Vagina (tissue), 2 donors: ENCODE data around the gene GLMP. TPM values are rescaled to one million over a fixed set of nuclear protein-coding genes. Genes with fewer than 3 reads are reported as not detected.

ENCODE experiments used
- DNase-seq, 2 donors: peaks; one replicate each; pipeline ENCODE4 v3.0.0-alpha.2; 2017; ENCODE audit errors: extremely low spot score in 2 of 2
- H3K27ac ChIP-seq: fragments of 200-600 bp; sonication (generic); one replicate; pipeline ENCODE4 v1.5.1; 2019
- H3K27me3 ChIP-seq: fragments of 200-600 bp; sonication (generic); one replicate; pipeline ENCODE4 v1.5.1; 2019
- H3K36me3 ChIP-seq, 2 donors: fragments of 200-600 bp; sonication (generic); one replicate each; pipeline ENCODE4 v1.5.1; 2017 to 2019
- H3K4me1 ChIP-seq: fragments of 200-600 bp; sonication (generic); one replicate; pipeline ENCODE4 v1.5.1; 2019
- H3K4me3 ChIP-seq, 2 donors: fragments of 200-600 bp; sonication (generic); 1 replicate in 1 of 2; 2 replicates in 1 of 2; pipeline ENCODE4 v1.5.1; 2016 to 2019
- H3K9me3 ChIP-seq: fragments of 200-600 bp; sonication (generic); one replicate; pipeline ENCODE4 v1.5.1; 2019
- CTCF ChIP-seq, 3 experiments: fragments of 450-650 bp in 2 of 3; fragments of 200-600 bp in 1 of 3; sonication (generic) in 1 of 3; IDR thresholded peaks; one replicate each; pipeline ENCODE4 v1.5.1; 2017 to 2019; ENCODE audit warnings: antibody characterized with exemption in 3 of 3, mild to moderate bottlenecking in 2 of 3, moderate library complexity in 2 of 3
- POLR2A ChIP-seq, 2 donors: fragments of 450-650 bp; IDR thresholded peaks; one replicate each; pipeline ENCODE4 v1.6.1; 2017; ENCODE audit warnings: antibody characterized with exemption in 2 of 2, mild to moderate bottlenecking in 2 of 2, moderate library complexity in 2 of 2
- POLR2AphosphoS5 ChIP-seq, 2 donors: sonication (generic); formaldehyde crosslinking; IDR thresholded peaks; one replicate each; pipeline ENCODE4 v1.9.0; 2017; ENCODE audit warnings: antibody characterized with exemption in 2 of 2, mild to moderate bottlenecking in 2 of 2, low read depth in 1 of 2; ENCODE audit not compliant: insufficient read depth in 1 of 2
- intact Hi-C: fragments of 100-400 bp; cut with DNase I; formaldehyde crosslinking; loops from one replicate; pipeline ENCODE4 v1.15.1; 2023
- total RNA-seq: library from RNA; depleted of rRNA; stranded (reverse); fragments of >200 nt; gene quantifications from one replicate; pipeline ENCODE4 v1.2.3, GENCODE V29; 2016

Gene GLMP
- total RNA-seq, 1 donor from 2014 or later: 36.1 TPM

- Histone ChIP-seq H3K4me1 (no peaks in the 10 kb centered on the region), H3K9me3 (no peaks in the 10 kb centered on the region), H3K27me3 (no peaks in the 10 kb centered on the region), H3K36me3 (peaks cover 0 to 90% of the 10 kb centered on the region in 2 donors), H3K27ac (no peak overlapping the region), H3K4me3 (no peak overlapping the region)
- intact Hi-C loops: no loop called here
- TF ChIP-seq CTCF (IDR thresholded peaks at IDR 0.05): no peak
- TF ChIP-seq POLR2A (IDR thresholded peaks at IDR 0.05): no peak
- no peak for TF ChIP-seq POLR2AphosphoS5 (IDR thresholded peaks at IDR 0.05; ENCODE audit: insufficient read depth in 1 of 2, low read depth in 1 of 2)
- DNase-seq: no peak
These were observed 37.8 kb downstream of the GLMP start for GRCh38 chr1:156257711-156258110.

GRCh38 chr1:156253634-156254033 lies 41.8 kb downstream of the GLMP start:
- no peaks in the 10 kb centered on the region for H3K27me3 ChIP-seq
- TF ChIP-seq CTCF (IDR thresholded peaks at IDR 0.05): no peak
- no peak for TF ChIP-seq POLR2AphosphoS5 (IDR thresholded peaks at IDR 0.05; ENCODE audit: insufficient read depth in 1 of 2, low read depth in 1 of 2)
- no peak for TF ChIP-seq POLR2A (IDR thresholded peaks at IDR 0.05)
- no peaks in the 10 kb centered on the region for H3K4me1 ChIP-seq
- intact Hi-C loops: no loop called here
- no peaks in the 10 kb centered on the region for H3K9me3 ChIP-seq
- peaks cover 0 to 94% of the 10 kb centered on the region in 2 donors for H3K36me3 ChIP-seq
- no peak overlapping the region for H3K27ac ChIP-seq
- no peak for DNase-seq
- H3K4me3 ChIP-seq: no peak overlapping the region

GRCh38 chr1:156251527-156251926 lies 44.0 kb downstream of the GLMP start:
- no peak overlapping the region for H3K27ac ChIP-seq
- no peak for TF ChIP-seq POLR2AphosphoS5 (IDR thresholded peaks at IDR 0.05; ENCODE audit: insufficient read depth in 1 of 2, low read depth in 1 of 2)
- no peak for TF ChIP-seq POLR2A (IDR thresholded peaks at IDR 0.05)
- TF ChIP-seq CTCF (IDR thresholded peaks at IDR 0.05): no peak
- no peak overlapping the region for H3K4me3 ChIP-seq
- no peak for DNase-seq
- H3K36me3 ChIP-seq: peaks cover 0 to 73% of the 10 kb centered on the region in 2 donors
- intact Hi-C loops: no loop called here
- no peaks in the 10 kb centered on the region for H3K9me3 ChIP-seq
- H3K27me3 ChIP-seq: no peaks in the 10 kb centered on the region
- peaks cover 17% of the 10 kb centered on the region for H3K4me1 ChIP-seq

GRCh38 chr1:156249593-156249992 lies 45.9 kb downstream of the GLMP start:
- DNase-seq: no peak
- Histone ChIP-seq H3K27ac (no peak overlapping the region), H3K9me3 (no peaks in the 10 kb centered on the region), H3K4me3 (no peak overlapping the region), H3K36me3 (peaks cover 0 to 54% of the 10 kb centered on the region in 2 donors), H3K27me3 (no peaks in the 10 kb centered on the region), H3K4me1 (peaks cover 32% of the 10 kb centered on the region)
- intact Hi-C loops: no loop called here
- TF ChIP-seq POLR2AphosphoS5 (IDR thresholded peaks at IDR 0.05; ENCODE audit: insufficient read depth in 1 of 2, low read depth in 1 of 2) (no peak), CTCF (IDR thresholded peaks at IDR 0.05) (no peak), POLR2A (IDR thresholded peaks at IDR 0.05) (no peak)

GRCh38 chr1:156248323-156248683 lies 47.2 kb downstream of the GLMP start:
- Histone ChIP-seq H3K36me3 (peaks cover 0 to 43% of the 10 kb centered on the region in 2 donors), H3K27me3 (no peaks in the 10 kb centered on the region), H3K9me3 (no peaks in the 10 kb centered on the region), H3K4me1 (peaks cover 32% of the 10 kb centered on the region), H3K4me3 (no peak overlapping the region), H3K27ac (no peak overlapping the region)
- intact Hi-C loops: no loop called here
- no peak for DNase-seq
- TF ChIP-seq POLR2A (IDR thresholded peaks at IDR 0.05): no peak
- TF ChIP-seq POLR2AphosphoS5 (IDR thresholded peaks at IDR 0.05; ENCODE audit: insufficient read depth in 1 of 2, low read depth in 1 of 2): no peak
- no peak for TF ChIP-seq CTCF (IDR thresholded peaks at IDR 0.05)
